ENCODE results near the gene STPG4. TPM values are rescaled to one million over a fixed set of nuclear protein-coding genes. Genes with fewer than 3 reads are reported as not detected.

Gene STPG4
- polyA plus RNA-seq, 1 donor, result 0.12 TPM

GRCh38 chr2:47054036-47054555 is 101.0 kb downstream of the STPG4 start:
- DNase-seq, result no peak

- DNase-seq, result no peak
These were observed 102.3 kb downstream of the STPG4 start for GRCh38 chr2:47052847-47053246.

- no peak for DNase-seq
These were observed 103.5 kb downstream of the STPG4 start for GRCh38 chr2:47051562-47051961.

- DNase-seq, result no peak
These were observed 104.3 kb downstream of the STPG4 start for GRCh38 chr2:47050762-47051161.

- DNase-seq, result no peak
These were observed 104.9 kb downstream of the STPG4 start for GRCh38 chr2:47050021-47050760.

- DNase-seq, result no peak
These were observed 105.6 kb downstream of the STPG4 start for GRCh38 chr2:47049502-47049901.

GRCh38 chr2:47048801-47049480 is 106.2 kb downstream of the STPG4 start:
- DNase-seq, result no peak

- no peak for DNase-seq
These were observed 108.8 kb downstream of the STPG4 start for GRCh38 chr2:47046271-47046670.

GRCh38 chr2:47043891-47044239 is 111.2 kb downstream of the STPG4 start:
- no peak for DNase-seq

GRCh38 chr2:47043142-47043890 is 111.8 kb downstream of the STPG4 start:
- no peak for DNase-seq

GRCh38 chr2:47041891-47042684 is 113.0 kb downstream of the STPG4 start:
- DNase-seq, result no peak

- no peak for DNase-seq
These were observed 114.0 kb downstream of the STPG4 start for GRCh38 chr2:47041063-47041462.

GRCh38 chr2:47040651-47041050 is 114.5 kb downstream of the STPG4 start:
- no peak for DNase-seq

GRCh38 chr2:47039913-47040562 is 115.1 kb downstream of the STPG4 start:
- DNase-seq, result no peak

GRCh38 chr2:47039489-47039870 is 115.6 kb downstream of the STPG4 start:
- no peak for DNase-seq

GRCh38 chr2:47038656-47039488 is 116.2 kb downstream of the STPG4 start:
- no peak for DNase-seq

- no peak for DNase-seq
These were observed 117.4 kb downstream of the STPG4 start for GRCh38 chr2:47037678-47038077.
